C1 segment of cervical spinal cord (tissue), 14 donors: ENCODE results near the gene SETD1B.

Experiments
- DNase-seq, 14 donors: peaks; one replicate each; lab custom pipeline; 2025; lab: John Stamatoyannopoulos, UW

SETD1B gene

DNA sequence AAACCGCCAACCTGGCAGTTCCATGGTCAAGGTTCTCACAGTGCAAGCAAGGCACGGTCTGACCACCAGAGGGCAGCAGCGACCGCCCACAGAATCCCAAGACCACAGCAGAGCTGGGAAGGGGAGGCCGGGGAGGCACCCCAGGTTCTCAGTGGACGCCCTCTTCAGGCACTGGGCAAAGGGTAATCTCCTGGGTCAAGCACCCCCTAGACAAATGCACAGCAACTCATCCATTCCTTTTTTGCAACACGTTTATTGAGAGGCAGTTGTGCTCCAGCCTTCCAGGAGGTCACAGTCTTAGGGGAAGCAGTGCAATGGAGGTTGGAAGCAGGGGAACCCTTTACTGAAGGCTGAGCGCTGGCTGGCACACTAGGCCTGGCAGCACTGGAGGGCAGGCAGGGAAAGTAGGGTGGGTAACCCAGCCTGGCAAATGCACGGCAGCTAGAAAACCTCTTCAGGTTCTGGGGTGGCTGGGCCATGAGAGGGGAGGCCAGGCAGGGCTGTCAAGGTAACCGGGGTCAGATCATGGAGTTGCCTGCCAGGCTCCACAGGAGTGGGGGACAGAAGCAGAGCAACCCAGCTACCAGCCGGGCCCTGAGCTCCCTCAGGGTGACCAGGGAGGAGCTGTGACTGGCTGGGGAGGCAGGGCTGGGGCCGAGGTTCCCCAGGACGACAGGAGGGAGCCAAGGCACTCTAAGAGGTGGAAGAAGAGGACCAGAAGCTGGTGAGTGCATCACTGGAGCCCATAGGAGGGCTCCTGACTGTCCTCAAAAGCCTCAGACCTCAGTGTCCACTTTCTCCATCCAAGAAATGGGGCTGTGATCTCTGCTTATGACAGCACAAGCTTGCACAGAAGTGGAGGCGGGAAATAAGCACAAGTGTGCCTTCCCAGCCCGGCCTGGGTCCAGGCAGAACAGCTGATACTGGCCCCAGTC lies 8.5 kb upstream of the SETD1B start:
- DNase-seq = peak in 13 of 14 donors; percentile 23 to 85 (median 79)

DNA sequence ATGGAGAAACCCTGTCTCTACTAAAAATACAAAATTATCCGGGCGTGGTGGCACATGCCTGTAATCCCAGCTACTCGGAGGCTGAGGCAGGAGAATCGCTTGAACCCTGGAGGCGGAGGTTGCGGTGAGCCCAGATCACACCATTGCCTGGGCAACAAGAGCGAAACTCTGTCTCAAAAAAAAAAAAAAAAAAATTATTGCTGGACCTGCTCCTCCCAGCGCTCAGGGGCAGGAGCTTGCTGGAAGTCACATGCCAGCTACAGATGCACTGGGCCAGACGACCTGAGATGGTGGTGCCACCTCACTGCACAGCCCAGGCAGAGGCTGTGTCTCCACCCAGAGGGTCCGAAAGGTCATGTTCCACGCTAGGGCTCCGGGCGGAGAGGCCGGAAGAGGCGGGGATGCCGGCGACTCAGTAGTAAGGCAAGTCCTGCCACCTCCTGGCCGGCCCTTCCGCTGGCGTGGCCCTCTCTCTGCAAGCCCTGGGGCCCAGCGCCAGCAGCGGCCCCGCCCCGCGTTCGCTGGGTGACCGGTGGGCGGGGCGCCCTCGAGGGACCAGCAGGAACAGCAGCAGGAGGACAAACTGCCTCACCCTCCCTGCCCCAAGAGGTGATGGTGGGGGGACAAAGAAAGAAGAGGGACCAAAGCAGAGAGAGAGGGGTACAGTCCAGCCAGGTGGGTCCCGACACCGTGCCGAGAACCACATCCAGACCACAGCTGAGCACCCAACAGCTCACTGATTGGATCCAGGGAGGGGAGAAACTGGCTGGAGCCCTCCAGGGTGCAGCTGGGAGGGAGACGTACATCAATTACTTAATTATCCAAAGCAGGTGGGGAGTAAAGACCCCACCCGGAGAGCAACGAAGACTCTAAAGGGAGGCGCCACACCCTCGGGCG lies 6.7 kb upstream of the SETD1B start:
- DNase-seq = peak in 13 of 14 donors; percentile 39 to 88 (median 64)

DNA sequence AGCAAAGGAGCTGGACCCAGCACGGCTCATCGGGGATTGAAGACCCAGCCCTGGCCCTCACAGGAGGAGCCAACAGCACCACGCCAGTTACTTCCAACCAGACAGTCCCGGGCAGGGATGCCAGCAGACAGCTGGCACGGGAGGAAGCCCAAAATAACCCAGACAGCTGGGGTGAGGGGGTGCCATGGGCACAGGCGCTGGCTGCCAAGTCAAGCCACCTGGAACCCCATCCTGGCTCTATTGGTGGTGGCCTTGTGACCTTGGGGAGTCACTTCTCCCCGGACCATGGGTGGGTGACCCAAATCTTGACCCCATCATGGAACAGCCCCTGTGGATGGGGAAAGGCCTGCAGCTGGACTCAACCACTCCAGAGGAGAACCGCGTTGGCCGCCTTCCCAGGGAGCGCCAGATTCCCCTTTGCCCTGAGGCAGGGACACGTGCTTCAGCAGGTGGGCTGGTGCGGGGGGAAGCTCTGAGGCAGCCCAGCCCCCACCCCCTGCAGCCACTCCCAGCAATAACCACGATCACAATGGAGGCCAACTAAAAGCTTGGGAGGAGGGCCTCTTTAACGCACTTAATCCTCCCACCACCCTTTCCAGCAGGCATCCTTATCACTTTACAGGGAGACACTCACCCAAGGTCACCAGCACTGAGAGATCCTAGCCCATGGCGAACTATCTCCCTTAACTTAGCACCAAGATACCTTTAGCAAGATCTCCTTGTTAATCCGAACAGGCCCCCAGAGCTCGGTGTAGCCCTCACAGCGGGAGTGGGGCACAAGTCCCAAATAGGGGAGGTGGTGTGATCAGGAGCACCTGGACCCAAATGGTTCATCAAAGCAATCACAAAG lies 5.6 kb upstream of the SETD1B start:
- DNase-seq = peak in 11 of 14 donors; percentile 20 to 69 (median 53)

DNA sequence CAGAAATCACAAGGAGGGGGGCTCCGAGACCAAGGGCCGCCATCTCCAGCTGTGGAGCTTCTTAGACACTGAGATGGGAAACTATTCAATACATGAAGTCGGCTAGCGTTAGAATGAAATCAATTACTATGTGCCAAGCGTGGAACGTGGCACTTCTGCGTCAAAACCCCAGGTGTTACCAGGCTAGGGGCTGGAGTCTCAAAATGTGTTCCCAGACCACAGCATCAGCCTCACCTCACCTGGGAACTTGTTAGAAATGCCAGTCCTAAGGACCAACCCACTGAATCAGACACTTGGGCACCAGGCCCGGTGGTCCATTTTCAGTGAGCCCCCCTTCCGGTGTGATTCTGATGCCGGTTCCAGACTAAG lies 5.0 kb upstream of the SETD1B start:
- DNase-seq = peak in 3 of 14 donors; percentile 32 to 37 (median 36)

DNA sequence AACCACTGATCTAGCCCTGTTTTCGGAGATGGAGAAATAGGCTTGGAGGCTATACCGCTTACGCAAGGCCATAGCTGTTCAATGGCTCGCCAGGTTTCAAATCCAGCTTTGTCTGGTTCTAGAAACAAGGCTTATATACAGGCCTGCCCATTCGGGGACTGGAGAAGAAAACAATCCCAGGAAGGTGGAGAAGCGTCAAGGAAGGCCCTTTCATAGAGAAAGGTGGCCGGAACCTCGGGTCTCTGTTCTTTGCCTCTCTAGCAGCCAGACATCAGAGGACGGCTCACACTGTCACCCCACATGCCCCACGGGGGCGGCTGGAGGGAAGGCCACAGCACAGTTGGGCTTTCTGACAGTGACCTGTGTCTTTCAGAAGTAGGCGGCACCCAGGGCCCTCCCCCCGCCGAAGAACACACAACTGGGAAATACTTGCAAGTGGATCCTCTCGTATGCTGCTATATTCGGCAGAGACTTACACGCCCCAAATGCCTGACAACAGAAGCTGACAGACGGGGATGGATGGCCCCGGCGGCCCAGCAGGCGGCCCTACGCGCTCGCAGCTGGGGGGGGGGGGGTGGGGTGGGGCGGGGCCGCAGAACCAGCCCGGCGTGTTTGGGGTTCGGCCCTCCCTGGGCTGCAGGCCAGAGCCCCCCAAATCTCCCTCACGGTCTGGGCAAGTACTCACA lies 4.5 kb upstream of the SETD1B start:
- peak in 12 of 14 donors; percentile 31 to 77 (median 67) for DNase-seq

DNA sequence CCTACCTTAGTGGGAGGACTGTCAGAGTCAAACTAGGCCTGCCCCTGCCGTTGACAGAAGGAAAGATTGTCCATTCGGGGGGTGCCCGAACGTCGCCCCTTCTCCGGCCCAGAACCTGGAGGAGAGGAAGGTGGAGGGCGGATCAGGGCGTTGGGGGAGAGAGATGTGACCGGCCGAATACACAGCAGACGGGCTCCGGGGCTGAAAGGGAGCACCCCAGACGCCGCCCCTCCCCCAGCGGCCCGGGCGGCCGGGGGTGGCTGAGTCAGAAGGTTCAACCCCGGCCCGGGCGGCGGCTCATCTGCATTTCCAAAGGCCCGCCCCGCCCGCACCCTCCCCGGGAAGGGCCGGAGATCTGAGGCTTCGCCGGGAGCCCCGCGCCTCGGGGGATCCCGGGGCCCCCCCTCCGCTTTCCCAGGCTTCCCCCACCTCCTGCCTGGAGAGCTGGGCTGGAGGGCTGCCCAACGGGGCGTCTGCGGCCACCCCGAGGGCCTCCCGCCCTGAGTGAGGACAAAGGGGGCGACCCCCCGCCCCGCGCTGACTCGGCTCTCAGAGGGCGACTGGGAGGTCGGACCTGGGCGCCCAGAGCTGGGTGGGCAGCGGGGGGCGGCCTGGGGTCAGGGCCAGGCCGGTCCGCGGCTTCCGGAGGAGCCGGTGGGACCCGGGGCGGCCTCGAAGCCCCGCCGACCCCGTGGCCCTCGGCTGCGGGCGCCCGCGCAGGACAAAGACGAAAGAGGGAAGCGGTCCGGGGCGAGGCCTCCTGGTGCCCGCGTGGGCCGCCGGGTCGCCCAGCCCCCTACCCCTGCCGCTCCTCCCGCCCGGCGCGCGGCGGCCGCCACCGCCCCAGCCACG lies 3.7 kb upstream of the SETD1B start:
- DNase-seq = peak in 12 of 14 donors; percentile 43 to 87 (median 70)

DNA sequence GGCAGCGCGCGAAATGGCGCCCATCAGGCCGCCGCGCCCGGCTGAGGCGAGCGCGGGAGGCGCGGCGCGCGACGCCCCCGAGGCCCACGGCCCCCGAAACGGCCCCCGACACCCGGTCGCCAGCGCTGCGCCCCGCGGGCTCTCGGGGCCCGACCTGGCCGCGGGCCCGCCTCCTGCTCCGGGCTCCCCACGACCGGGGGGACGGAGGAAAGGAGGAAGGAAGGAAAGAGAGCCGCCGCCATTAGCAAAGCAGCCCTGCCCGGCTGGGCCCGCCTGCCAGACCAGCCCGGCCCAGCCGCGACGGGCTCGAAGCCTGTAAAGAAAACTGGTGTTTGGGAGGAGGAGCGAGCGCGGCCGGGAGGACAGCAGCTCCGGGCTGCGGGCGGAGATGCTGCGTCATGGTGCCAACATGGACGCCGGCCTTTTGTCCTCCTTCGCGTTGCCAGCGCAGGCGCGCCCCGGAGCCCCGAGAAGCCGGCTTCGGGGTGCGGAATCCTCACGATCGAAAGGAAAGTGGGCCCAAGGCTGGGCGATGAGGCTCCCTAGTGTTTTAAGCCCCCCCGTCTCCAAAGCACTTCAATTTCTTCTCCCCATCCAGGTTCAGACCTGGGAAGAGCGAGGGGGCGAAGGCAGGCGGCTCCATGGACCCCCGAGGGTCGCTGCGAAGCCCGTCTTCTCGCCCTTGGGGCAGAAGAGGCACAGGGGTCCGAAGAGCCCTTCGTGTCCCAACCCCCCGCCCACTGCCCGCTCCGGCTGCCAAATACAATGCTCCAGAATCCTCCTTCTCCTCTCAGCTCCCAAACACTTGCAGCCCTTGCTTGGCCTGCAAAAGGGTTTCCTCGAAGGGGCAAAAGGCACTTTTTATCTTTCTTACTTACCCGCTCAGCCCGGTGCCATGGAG lies 2.9 kb upstream of the SETD1B start:
- DNase-seq = peak in 12 of 14 donors; percentile 48 to 88 (median 64)

DNA sequence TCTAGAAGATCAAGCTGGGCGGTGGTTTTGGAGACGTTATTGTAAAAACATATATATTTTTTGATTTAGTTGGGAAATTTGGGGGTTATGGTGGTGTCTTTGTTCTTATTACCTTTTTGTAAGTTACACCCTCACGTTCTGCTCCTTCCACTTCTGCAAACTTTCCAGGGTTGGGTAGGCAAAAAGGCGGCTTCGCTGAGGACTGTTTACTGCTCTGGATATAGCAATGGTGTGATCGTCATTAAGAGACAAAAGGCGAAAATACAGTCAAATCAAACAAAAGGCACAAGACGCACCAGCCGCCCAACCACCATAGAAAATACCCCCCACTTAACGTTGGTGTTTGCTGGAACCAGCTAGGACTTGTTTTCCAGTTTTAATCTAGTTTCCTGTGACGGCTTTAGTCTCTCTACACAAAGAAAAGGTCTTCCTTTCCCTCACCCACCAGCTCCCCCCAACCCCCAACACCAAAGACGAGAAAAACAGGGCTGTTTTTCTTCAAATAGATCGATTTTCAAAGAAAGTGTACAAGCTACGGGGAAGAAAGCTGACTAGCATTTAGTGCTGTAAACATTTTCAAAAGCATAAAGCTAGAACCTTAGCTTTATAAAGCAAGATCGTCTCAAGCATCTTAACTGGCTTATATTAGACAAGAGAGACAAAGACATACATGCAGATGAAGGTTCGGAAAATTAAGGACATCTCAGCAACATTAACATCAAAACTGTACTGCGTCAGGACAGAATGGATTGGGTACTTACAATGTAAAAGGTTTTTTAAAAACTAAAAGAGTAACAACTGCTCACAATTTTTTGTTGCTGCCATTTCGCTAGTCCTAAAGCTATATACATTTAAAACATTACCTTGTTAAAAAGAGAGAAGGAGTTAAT lies 2.0 kb upstream of the SETD1B start:
- DNase-seq = peak in 10 of 14 donors; percentile 15 to 75 (median 54)

DNA sequence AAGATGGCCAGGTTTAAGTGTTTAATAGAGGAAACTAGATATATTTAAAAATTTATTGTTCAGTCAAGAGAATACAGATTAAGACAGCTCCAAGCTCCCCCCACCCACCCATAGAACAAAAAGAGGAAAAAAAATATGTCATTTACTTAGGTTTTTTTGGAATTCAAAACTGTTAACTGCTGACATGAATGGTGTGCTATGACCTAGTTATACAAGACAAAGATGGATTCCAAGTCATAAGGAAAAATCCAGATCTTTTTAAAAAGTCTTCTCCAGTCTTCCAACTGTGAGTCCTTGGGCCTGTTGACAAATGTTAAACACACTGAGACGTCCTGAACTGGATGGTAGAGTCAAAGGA lies 1.3 kb upstream of the SETD1B start:
- no peak for DNase-seq

DNA sequence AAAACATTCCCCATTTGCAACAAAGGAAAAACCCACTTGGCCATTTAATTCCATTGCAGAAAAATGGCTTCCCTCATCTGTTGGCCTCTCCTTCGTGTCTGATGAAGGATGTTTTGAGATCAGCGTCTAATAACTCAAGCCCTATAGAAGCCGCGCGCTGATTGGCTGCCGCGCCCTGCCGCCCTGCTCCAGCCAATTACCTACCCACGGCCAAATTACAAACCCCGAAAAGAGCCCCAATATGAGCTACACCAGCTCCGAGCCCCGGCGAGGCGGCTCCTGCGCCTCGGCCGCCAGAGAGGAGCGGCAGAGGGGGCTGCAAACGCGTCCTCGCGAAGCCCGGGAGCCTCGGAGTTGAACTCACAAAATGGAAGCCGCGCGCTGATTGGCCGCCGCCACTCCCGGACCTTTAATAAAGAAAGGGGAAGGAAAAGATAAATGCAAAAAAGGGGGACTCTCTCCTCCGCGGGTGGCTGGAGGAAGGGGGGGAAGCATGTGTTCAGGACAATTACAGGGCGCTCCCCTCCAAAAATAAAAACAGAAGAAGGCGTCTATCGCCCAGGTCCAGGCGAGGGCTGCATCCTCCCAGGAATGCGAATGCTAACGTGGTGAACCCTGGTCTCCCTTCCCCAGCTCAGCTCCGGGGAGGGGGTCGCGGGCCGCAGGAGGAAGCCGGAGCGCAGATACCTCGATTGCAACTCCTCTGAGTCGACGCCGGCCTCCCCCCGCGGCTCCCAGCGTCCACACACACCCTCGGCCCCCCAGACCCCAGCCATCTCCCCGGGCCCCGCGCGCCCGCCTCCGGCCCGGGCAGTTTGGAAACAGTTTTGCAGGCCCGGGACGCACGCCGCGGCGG lies 738 bp upstream of the SETD1B start:
- peak; percentile 49 to 100 (median 96) for DNase-seq

DNA sequence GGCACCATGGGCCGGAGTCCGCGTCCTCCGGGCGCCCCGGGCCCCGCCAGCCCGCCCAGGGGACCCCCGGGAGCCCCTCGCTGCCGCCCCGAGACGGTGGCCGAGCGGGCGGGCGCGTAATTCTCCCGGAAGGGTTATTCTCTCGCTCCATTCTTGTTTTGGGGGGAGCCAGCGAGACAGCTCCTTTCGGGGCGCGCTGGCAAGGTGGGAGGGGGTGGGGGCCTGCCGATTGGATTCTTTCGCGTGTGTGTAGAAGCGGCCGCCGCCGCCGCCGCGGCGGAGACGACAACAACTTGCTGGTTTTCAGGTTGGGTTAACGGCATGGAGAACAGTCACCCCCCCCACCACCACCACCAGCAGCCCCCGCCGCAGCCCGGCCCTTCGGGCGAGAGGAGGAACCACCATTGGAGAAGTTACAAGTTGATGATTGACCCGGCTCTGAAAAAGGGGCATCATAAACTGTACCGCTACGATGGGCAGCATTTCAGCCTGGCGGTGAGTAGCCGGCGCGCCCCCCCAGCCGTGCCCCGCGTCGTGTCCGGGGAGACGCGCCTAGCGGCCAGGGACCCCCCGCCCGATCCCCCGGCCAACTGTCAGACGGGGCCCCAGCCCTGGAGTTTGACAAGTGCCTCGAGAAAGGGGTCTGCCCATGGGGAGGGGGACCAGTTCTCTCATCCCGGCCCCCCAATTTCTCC lies 755 bp downstream of the SETD1B start:
- peak in 9 of 14 donors; percentile 10 to 72 (median 38) for DNase-seq

DNA sequence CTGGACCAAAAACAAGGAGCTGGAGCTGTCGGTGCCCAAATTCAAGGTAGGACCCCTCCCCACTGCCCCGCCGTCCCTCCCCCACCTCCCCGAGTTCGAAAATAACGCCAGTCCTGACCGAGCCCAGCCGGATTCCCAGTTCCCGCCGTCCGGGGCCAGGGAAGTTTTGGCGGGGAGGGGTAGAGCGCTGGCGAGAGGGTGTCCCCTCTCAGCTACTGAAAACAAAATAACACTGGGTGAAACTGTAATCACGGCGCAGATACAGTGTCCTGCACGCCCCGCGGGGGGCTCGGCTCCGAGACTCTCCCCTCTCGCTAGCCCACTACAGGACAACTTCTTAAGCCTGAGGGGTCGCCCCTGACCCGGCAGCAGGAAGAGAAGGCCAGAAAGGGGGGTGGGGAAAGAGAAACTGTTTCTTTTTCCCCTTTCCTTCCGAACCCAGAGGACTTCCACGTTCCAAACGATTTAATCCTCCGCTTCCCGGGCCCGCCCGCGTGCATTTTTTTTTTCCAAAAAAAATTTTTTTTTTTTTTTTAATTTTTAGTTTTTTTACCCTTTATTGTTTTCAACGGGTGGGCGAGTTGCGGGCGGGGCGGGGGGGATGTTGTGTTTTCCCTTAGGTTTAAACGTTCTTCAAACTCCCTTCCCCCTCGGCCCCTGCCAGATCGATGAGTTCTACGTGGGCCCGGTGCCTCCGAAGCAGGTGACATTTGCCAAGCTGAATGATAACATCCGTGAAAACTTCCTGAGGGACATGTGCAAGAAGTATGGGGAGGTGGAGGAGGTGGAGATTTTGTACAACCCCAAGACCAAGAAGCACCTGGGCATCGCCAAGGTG lies 1.6 kb downstream of the SETD1B start:
- DNase-seq = peak in 3 of 14 donors; percentile 6 to 41 (median 18)

DNA sequence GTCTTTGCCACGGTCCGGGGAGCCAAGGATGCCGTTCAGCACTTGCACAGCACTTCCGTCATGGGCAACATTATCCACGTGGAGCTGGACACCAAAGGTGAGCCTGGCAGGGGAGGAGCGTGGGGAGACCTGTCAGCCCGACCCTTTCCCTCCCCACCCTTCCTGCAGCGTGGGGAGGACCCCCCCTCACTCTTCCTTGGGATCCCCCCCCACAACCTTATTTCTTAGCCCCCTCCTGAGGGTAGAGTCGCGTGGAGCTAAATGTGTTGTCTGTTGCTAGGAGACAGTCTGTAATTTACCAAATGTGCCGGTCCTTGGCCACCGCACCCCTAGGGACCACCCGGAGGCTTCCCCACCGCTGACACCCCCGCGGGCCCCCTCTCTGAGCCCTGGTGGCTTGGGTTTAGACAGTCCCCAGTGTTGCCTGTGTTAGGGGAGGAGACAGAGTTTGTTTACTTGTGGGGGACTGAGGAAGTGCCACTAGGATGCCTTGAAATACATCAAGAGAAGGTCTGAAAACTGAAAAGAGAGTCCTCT lies 2.3 kb downstream of the SETD1B start:
- DNase-seq = no peak

DNA sequence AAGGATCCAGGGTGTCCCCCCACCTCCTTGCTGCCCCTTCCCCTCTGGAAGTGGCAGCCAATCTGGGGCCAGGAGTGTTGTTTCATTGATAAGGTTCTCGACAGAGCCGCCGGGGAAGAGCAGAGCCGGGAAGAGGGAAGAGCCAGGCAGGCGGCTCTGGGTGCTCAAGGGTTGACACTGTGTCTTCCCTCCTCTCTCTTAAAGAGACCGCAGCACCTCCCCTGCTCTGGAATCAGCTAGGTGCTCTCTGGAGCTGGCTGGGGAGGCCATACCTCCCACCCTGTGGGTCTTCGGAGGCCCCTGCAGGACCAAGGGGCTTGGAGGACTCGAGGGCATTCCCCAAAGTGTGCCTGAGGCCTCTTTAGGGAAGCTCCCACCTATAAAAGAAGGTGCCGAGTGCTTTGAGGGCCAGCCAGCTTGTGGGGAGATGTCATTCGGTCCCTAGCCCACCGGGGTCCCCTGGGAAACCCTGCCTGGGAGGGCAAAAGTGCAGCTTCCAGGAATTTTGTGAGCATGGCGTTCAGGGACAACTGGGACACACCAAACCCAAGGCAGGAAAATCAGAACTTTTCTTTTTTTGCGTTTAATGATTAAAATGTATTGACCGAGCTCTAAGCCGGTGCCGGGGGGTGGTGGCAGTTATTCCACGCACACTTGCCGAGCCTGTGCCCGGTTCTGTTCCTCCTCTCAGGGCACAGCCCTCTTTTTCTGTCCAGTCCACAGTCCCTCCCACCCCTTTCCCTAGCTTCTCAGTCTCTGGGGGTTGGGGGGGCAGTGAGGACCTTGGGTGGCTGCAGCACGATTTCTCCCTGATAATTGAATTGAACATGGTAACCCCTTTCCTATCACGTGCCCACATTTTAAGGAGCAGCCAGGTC lies 3.0 kb downstream of the SETD1B start:
- peak in 5 of 14 donors; percentile 8 to 43 (median 36) for DNase-seq
